Mesenchymal stem cell (in vitro differentiated cells and primary cell): ENCODE data around the gene TXNDC12.

Source experiments
- DNase-seq: peaks from one replicate; pipeline ENCODE4 v3.0.0-alpha.2; 2013
- H2AFZ ChIP-seq: one replicate; pipeline ENCODE4 v1.6.1; 2013; ENCODE audit warnings: low read depth, mild to moderate bottlenecking, control low read depth, inconsistent platforms, low read length, moderate library complexity
- H2AK5ac ChIP-seq: 2 replicates; pipeline ENCODE4 v1.6.1; 2013; ENCODE audit warnings: low read length, moderate library complexity, mild to moderate bottlenecking, inconsistent platforms; ENCODE audit not compliant: severe bottlenecking
- H2BK120ac ChIP-seq: one replicate; pipeline ENCODE4 v1.6.1; 2013; ENCODE audit warnings: low read depth, mild to moderate bottlenecking, inconsistent platforms, low read length, moderate library complexity
- H2BK12ac ChIP-seq, 2 experiments: one replicate each; pipeline ENCODE4 v1.6.1; 2013; ENCODE audit warnings: inconsistent platforms in 2 of 2, low read length in 2 of 2, mild to moderate bottlenecking in 2 of 2, moderate library complexity in 2 of 2, control low read depth in 1 of 2
- H2BK15ac ChIP-seq: one replicate; pipeline ENCODE4 v1.6.1; 2013; ENCODE audit warnings: mild to moderate bottlenecking, low read depth, inconsistent platforms; ENCODE audit not compliant: poor library complexity, severe bottlenecking
- H2BK5ac ChIP-seq: 2 replicates; pipeline ENCODE4 v1.6.1; 2013; ENCODE audit warnings: low read depth, mild to moderate bottlenecking, low read length, control low read depth, inconsistent platforms; ENCODE audit not compliant: poor library complexity, severe bottlenecking
- H3K14ac ChIP-seq, 2 experiments: one replicate each; pipeline ENCODE4 v1.6.1; 2013; ENCODE audit warnings: inconsistent platforms in 2 of 2, low read length in 2 of 2, control low read depth in 1 of 2, mild to moderate bottlenecking in 1 of 2, moderate library complexity in 1 of 2
- H3K18ac ChIP-seq, 2 experiments: one replicate each; pipeline ENCODE4 v1.6.1; 2013; ENCODE audit warnings: inconsistent platforms in 2 of 2, low read length in 2 of 2, control low read depth in 1 of 2, low read depth in 1 of 2, mild to moderate bottlenecking in 1 of 2
- H3K23ac ChIP-seq, 2 experiments: one replicate each; pipeline ENCODE4 v1.6.1; 2013; ENCODE audit warnings: inconsistent platforms in 2 of 2, low read length in 2 of 2, mild to moderate bottlenecking in 2 of 2, moderate library complexity in 2 of 2, control low read depth in 1 of 2
- H3K27ac ChIP-seq: 2 replicates; pipeline ENCODE4 v1.5.1; 2013; ENCODE audit warnings: mild to moderate bottlenecking, moderate library complexity, low read length, control low read depth, inconsistent platforms; ENCODE audit not compliant: poor library complexity, severe bottlenecking
- H3K27me3 ChIP-seq, 2 experiments: 2 replicates each; pipeline versions ENCODE4 v1.6.1 to v1.7.0; 2013; ENCODE audit warnings: low read length in 2 of 2, mild to moderate bottlenecking in 2 of 2, moderate library complexity in 2 of 2, control low read depth in 1 of 2, inconsistent platforms in 1 of 2; ENCODE audit not compliant: control insufficient read depth in 1 of 2, insufficient read depth in 1 of 2
- H3K36me3 ChIP-seq, 2 experiments: 2 replicates each; pipeline versions ENCODE4 v1.6.1 to v1.7.0; 2013; ENCODE audit warnings: low read length in 2 of 2, control low read depth in 1 of 2, inconsistent platforms in 1 of 2, low read depth in 1 of 2, mild to moderate bottlenecking in 1 of 2; ENCODE audit not compliant: insufficient read depth in 2 of 2, control insufficient read depth in 1 of 2
- H3K4ac ChIP-seq, 2 experiments: one replicate each; pipeline ENCODE4 v1.6.1; 2013; ENCODE audit warnings: inconsistent platforms in 2 of 2, low read length in 2 of 2, mild to moderate bottlenecking in 2 of 2, moderate library complexity in 2 of 2, control low read depth in 1 of 2, low read depth in 1 of 2
- H3K4me1 ChIP-seq: 2 replicates; pipeline ENCODE4 v1.6.1; 2013; ENCODE audit warnings: low read depth, low read length, control low read depth; ENCODE audit not compliant: control insufficient read depth, insufficient read depth
- H3K4me2 ChIP-seq: 2 replicates; pipeline ENCODE4 v1.6.1; 2013; ENCODE audit warnings: low read length, mild to moderate bottlenecking, inconsistent platforms; ENCODE audit not compliant: poor library complexity, severe bottlenecking
- H3K4me3 ChIP-seq, 2 experiments: 2 replicates each; pipeline versions ENCODE4 v1.5.1 to v1.7.0; 2013; ENCODE audit warnings: low read length in 2 of 2, mild to moderate bottlenecking in 2 of 2, control low read depth in 1 of 2, low read depth in 1 of 2; ENCODE audit not compliant: insufficient read depth in 1 of 2
- H3K79me1 ChIP-seq: replicated peaks from 2 replicates; pipeline ENCODE4 v1.6.1; 2013; ENCODE audit warnings: mild to moderate bottlenecking, control low read depth, low read length, inconsistent platforms; ENCODE audit not compliant: poor library complexity, severe bottlenecking
- H3K9ac ChIP-seq: 2 replicates; pipeline ENCODE4 v1.7.0; 2013; ENCODE audit warnings: mild to moderate bottlenecking, low read length, moderate library complexity
- H3K9me3 ChIP-seq: 2 replicates; pipeline ENCODE4 v1.7.0; 2013; ENCODE audit warnings: mild to moderate bottlenecking, low read length; ENCODE audit not compliant: control insufficient read depth
- H4K8ac ChIP-seq: one replicate; pipeline ENCODE4 v1.6.1; 2013; ENCODE audit warnings: inconsistent platforms, mild to moderate bottlenecking, low read length, moderate library complexity
- H4K91ac ChIP-seq: one replicate; pipeline ENCODE4 v1.6.1; 2013; ENCODE audit warnings: mild to moderate bottlenecking, low read length, inconsistent platforms
- WGBS: methylation state at CpG from one replicate; pipeline ENCODE4 v1.1.7; 2013; ENCODE audit warnings: mixed read lengths; 5-methylcytosine and 5-hydroxymethylcytosine counted together

The TXNDC12 gene

GRCh38 chr1:51981555-51981954 is 73.4 kb downstream of the TXNDC12 start:
- Histone ChIP-seq H3K23ac (no peak overlapping the region), H2BK15ac (no peak overlapping the region), H3K4ac (no peak overlapping the region), H3K27me3 (no peaks in the 10 kb centered on the region), H2AK5ac (no peak overlapping the region), H4K91ac (no peak overlapping the region), H2BK5ac (no peak overlapping the region), H3K36me3 (peaks cover 0 to 15% of the 10 kb centered on the region in 2 experiments), H3K4me3 (no peak overlapping the region), H3K27ac (no peak overlapping the region), H4K8ac (no peak overlapping the region), H2AFZ (no peak overlapping the region), H3K14ac (no peak overlapping the region), H3K18ac (no peak overlapping the region), H3K4me1 (peaks cover under 1% of the 10 kb centered on the region), H2BK12ac (no peak overlapping the region), H3K9me3 (no peaks in the 10 kb centered on the region), H3K4me2 (no peak overlapping the region), H3K79me1 (peaks cover 20% of the 10 kb centered on the region), H3K9ac (no peak overlapping the region), H2BK120ac (no peak overlapping the region)
- peak; percentile 69 for DNase-seq
- WGBS = 100% methylated on average over 1 of the region's 1 CpG

GRCh38 chr1:51978099-51978498 is 76.9 kb downstream of the TXNDC12 start:
- Histone ChIP-seq H2BK120ac (no peak overlapping the region), H2BK12ac (no peak overlapping the region)

GRCh38 chr1:51976846-51977602 is 78.0 kb downstream of the TXNDC12 start:
- Histone ChIP-seq H2BK120ac (no peak overlapping the region), H2BK15ac (no peak overlapping the region), H3K4me3 (no peak overlapping the region), H3K9me3 (no peaks in the 10 kb centered on the region), H3K79me1 (peaks cover 14% of the 10 kb centered on the region), H2AFZ (no peak overlapping the region), H3K27ac (no peak overlapping the region), H3K18ac (no peak overlapping the region), H3K9ac (no peak overlapping the region), H4K91ac (no peak overlapping the region), H3K4me1 (peaks cover 5% of the 10 kb centered on the region), H2AK5ac (no peak overlapping the region), H3K4me2 (no peak overlapping the region), H3K36me3 (peaks cover 0 to 9% of the 10 kb centered on the region in 2 experiments), H2BK12ac (no peak overlapping the region), H3K14ac (no peak overlapping the region), H3K23ac (no peak overlapping the region), H2BK5ac (no peak overlapping the region), H3K4ac (no peak overlapping the region), H3K27me3 (no peaks in the 10 kb centered on the region), H4K8ac (no peak overlapping the region)
- DNase-seq = no peak
- WGBS = 95% methylated on average over 12 of the region's 12 CpGs

More at GRCh38 chr1:51978099-51978498, 76.9 kb downstream of the TXNDC12 start:
- no peak overlapping the region for H3K18ac ChIP-seq
- peaks cover 14% of the 10 kb centered on the region for H3K79me1 ChIP-seq
- H4K8ac ChIP-seq = no peak overlapping the region
- H3K27ac ChIP-seq = no peak overlapping the region
- H2AK5ac ChIP-seq = no peak overlapping the region
- no peak overlapping the region for H3K23ac ChIP-seq
- no peak overlapping the region for H3K9ac ChIP-seq
- H2BK5ac ChIP-seq = no peak overlapping the region
- no peak overlapping the region for H3K4me2 ChIP-seq
- H3K27me3 ChIP-seq = no peaks in the 10 kb centered on the region
- no peak overlapping the region for H4K91ac ChIP-seq
- H2BK15ac ChIP-seq = no peak overlapping the region
- no peak overlapping the region for H2AFZ ChIP-seq
- H3K4me1 ChIP-seq = peaks cover 3% of the 10 kb centered on the region
- DNase-seq = no peak
- H3K14ac ChIP-seq = no peak overlapping the region
- H3K9me3 ChIP-seq = no peaks in the 10 kb centered on the region
- no peak overlapping the region for H3K4me3 ChIP-seq
- H3K4ac ChIP-seq = no peak overlapping the region
- H3K36me3 ChIP-seq = peaks cover 0 to 13% of the 10 kb centered on the region in 2 experiments

- Histone ChIP-seq H2BK12ac (no peak overlapping the region), H2AFZ (no peak overlapping the region), H4K91ac (no peak overlapping the region), H3K36me3 (peaks cover 0 to 13% of the 10 kb centered on the region in 2 experiments), H3K9ac (no peak overlapping the region), H3K79me1 (peaks cover 8% of the 10 kb centered on the region), H2BK5ac (no peak overlapping the region), H3K4me1 (peaks cover 17% of the 10 kb centered on the region), H3K4ac (no peak overlapping the region), H3K4me2 (no peak overlapping the region), H3K14ac (no peak overlapping the region), H2BK120ac (no peak overlapping the region), H4K8ac (no peak overlapping the region), H3K23ac (no peak overlapping the region), H2BK15ac (no peak overlapping the region), H3K27me3 (no peaks in the 10 kb centered on the region), H2AK5ac (no peak overlapping the region), H3K4me3 (no peak overlapping the region), H3K27ac (peak overlapping the region; percentile 16), H3K18ac (no peak overlapping the region), H3K9me3 (no peaks in the 10 kb centered on the region)
- WGBS = 76% methylated on average over 1 of the region's 1 CpG
- peak; percentile 59 for DNase-seq
These were observed 81.2 kb downstream of the TXNDC12 start for GRCh38 chr1:51973587-51974474.
